Activated CD4-positive, CD25-positive, alpha-beta regulatory T cell treated with anti-CD3 and anti-CD28 coated beads, Interleukin-2, amount 50 U/mL, for 72 hours (primary cell): ENCODE results near the gene SHC2.
"Not testable (repeated sequence)": the region's sequence is repeated elsewhere in the genome, so short reads cannot be mapped to it uniquely, and the experiment has no call there.

Experiments
- DNase-seq: peaks from one replicate; pipeline ENCODE4 v3.0.0; 2021

The SHC2 gene

DNA sequence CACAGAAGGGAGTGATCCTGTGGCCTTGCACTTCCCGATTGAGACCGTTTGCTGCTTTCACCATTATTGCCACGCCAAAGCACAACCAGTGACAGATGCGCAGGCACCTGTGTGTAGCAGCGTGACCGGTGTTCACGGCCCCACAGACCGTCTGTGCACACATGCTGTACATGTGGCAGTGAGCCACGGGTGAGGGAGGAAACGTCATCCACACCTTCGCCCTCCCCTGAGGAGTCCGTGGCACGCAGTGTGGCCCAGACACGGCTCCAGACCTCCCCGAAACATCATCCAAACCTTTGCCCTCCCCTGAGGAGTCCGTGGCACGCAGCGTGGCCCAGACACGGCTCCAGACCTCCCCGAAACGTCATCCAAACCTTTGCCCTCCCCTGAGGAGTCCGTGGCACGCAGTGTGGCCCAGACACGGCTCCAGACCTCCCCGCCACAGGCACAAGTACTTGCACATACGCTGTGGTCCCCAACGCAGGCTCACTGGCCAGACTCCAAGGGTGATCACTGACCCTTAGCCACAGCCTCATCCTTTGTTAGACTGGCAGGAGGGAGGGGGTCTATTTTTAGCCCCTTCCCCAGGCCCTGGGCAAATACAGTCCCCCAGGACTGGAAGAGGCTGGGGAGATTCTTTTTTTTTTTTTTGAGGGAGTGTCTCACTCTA, 7.9 kb upstream of the SHC2 start:
- no peak for DNase-seq

DNA sequence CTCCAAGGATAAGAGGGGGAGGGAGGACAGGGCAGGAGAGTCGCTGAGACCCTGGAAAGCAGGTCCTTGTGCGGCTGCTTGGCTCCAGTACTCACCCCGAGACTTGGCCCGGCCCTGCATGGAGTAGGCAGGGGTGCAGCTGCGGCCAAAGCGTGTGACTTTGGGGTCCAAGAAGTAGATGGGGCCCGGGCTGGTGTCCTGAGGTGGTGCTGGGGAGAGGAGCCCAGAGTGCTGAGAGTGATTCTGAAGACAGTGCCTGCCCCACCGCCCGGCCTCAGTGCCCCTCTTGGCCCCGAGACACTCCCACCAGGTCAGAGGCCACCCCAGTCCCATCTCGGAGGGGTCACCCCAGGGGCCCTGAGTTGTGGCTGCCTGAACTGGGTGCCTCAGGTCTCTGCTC, 6.7 kb upstream of the SHC2 start:
- no peak for DNase-seq

- no peak for DNase-seq
Measured at GRCh38 chr19:465056-465816, 4.4 kb upstream of the SHC2 start.

- no peak for DNase-seq
Measured at GRCh38 chr19:464208-464545, 3.3 kb upstream of the SHC2 start.

DNA sequence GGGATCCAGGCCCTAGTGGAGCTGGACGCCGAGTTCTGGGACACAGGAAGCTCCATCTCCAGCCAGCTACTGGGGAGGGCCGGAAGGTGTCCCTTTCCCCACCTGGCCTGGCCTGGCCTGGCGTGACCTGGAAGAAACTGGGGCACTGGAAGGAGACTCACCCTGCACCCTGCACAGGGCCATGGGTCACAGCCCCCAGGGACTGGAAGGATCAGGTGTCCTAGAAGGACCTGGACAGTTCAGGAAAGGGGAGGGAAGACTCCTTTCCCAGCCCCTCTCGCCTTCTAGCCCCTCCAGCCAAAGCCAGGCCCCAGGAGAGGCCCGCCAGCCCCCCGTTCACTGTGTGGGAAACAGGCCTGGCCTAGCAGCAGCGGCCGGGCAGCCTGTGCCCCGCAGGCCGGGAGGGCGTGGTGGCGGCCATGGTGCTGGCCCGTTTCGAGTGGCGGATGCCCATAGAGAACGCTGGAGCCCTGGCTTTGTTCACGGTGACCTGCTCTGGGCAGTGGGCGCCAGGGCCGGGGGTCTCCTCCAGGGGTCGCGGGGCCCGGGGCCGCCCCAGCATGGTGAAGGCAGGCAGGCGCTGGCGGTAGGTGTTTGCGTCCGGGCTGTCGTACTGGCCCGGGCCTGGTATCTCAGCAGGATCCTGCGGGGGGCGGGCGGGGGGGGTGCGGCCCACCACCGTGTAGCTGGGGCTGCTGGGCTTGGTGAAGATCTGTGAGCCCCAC, 2.8 kb upstream of the SHC2 start:
- no peak for DNase-seq

DNA sequence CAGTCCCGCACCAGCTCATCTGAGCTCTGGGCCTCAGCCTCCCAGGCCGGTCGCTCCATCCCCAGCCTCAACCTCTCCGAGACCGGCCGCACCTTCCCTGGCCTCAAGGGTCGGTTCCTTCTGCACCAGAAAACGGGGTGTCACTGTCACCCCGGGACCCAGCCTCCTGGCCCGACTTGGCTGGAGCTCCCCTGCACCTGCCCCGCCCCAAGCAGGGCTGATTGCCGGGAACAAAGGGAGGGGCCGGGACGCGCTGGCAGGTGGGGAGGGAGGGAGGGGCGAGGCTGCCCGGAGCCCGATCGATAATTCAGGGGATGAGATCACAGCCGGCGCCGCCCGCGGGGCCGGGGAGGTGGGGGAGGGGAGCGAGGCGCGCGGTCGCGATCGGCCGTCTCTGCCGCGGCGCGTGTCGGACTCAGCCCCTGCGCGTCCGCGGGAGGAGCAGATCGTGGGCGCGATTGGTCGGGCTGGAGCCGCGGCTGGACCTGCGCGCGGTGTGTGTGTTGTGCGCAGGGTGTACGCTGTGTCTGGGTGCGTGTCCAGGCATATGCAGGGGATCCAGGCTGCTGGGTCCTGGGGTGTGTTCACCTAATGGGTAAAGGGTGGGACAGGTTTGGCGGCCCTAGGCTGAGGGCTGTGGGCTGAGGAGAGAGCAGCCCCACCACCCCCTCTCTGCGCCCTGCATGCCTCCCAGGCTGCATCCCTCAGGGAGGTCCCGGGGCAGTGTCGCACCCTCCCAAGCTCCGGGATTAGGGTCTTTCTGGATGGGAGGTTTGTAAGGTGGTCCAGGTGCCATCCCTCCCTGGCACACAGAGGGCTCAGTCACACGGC, 1.1 kb upstream of the SHC2 start:
- DNase-seq, result no peak

DNA sequence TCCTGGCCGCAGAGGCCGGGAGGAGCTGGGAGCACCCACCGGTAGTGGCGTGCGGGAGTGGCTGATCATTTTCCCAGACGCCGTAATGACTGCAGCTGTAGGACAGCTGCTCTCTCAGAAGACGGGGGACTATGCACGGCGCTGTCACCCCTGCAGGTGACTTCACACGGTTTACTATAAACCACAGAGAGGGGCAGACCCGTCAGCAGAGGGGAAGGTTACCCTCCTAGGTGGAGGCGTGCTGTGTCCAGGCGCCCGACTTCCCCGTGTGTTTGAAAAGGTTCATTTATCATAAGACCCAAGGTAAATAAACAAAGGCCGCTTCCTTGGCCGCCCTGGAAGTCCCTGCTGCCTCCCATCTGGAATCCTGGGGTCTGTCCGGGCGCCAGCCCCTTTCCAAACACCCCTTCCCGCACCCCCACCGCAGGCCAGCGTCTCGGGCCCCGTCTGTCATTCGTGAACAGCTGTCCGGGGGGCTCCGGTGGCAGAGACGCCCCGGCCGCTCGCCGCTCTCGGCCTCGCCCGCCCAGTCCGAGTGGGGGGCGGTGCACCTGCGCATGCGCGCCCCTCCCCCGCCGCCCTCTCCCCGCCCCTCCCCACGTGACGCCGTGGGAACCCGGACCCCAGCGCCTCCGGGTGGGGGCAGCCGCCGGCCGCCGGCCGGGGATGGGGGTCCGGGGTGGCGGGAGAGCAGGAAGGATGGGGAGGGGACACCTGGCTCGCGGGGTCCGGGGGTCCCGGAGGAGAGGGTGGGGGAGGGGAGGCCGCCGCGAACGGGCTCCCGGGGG, 915 bp downstream of the SHC2 start:
- no peak for DNase-seq

GRCh38 chr19:458091-459042, 2.5 kb downstream of the SHC2 start:
- no peak for DNase-seq

GRCh38 chr19:457636-458035, 3.2 kb downstream of the SHC2 start:
- DNase-seq, result no peak

- no peak for DNase-seq
Measured at GRCh38 chr19:456547-457110, 4.2 kb downstream of the SHC2 start.

- DNase-seq, result no peak
Measured at GRCh38 chr19:455851-456546, 4.8 kb downstream of the SHC2 start.

DNA sequence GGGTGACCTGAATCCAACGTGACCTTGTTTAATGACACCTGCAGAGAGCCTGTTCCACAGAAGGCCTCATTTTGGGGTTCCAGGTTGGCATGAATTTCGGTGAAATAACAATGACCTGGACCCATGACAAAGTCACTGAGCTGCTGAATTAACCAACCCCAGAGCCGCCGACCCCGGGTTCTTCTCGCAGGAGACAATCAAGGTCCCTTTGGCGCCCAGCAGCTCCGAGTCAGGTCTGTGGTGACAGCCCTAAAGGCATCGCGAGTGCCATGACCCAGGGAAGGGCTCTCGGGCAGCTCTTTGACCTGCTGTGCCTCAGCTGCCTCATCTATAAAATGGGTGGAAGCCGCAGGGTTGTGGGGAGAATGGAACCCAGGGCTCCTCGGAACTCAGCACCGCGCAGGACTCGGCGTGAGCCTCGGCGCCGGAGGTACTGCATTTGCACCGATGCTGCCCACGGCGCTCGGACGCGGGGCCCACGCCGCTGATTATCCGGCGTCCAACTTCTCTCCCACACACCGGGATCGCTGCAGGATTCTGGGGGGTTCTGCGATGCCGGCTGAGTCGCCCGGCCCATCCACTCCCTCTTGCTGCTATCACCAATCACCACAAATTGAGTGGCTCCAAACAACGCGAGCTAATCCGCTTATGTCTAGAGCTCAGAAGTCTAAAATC, 5.7 kb downstream of the SHC2 start:
- no peak for DNase-seq

GRCh38 chr19:453606-454005, 7.2 kb downstream of the SHC2 start:
- DNase-seq, result no peak

DNA sequence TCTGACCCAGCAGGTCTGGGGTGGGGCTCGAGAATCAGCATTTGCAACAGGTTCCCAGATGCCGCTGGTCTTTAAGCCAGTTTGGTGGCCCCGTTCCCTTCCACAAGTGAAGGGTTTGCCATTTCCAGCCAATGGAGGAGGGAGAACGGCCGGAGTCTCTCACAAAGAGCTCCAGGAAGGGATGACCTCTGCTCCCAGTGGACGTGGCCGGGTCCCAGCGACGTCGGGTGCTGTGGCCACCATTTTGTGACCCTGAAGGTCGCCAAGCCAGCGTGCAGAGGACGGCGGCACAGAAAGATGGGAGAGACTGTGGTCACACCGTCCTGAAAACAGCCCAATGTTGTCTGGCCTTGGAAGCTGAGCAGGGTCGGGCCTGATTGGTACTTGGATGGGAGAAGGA, 8.0 kb downstream of the SHC2 start:
- no peak for DNase-seq

GRCh38 chr19:450912-451481, 9.8 kb downstream of the SHC2 start:
- not testable (repeated sequence) for DNase-seq

DNA sequence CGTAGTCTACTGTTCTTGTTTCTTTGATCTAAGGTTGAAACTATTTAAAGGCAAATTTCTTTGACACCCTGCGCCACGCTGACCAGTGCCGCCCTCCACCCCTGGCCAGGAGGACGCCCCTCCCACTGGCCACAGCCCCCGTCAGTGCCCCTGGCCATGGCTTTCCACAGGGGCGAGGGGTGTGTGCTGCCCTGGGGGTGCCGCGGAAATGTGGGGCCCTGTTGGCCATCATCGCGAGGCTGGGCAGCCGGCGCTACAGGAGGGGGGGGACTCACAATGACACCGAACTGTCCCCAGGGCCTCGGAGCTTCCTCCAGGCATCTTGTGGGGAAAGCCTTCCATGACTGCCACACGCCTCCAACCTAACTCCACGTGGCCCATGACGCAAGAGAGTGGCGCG, 10.9 kb downstream of the SHC2 start:
- DNase-seq, result no peak

DNA sequence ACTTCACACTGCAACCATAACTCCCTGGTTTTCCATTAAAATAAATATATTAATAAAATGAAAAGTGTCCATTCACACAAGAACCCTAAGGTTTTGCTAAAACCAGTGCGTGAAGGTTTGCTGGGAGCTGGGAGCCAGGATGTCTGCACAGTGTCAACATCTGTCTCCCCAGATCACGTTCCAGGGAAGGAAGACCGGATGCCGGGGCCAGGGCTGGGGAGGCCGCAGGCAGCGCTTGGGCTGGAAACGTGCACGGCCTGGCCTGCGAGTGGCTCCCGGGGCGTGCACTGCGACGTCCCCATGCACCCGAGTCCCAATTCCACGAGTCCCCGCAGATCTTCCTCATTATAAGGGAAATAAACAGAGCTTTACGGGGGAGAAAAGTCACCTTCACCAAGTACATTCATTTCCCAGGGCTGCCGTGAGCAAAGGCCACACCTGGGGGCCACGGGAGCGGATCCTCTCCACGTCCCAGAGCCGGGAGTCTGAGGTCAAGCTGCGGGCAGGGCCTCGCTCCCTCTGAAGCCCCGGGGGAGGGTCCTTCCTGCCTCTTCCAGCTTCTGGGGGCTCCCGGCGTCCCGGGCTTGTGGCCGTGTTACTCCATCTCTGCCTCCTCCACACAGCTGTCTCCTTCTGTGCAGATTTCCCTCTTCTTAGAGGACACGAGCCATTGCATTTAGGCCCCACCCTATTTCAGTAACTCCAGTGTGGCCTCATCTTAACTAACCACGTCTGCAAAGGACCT, 12.8 kb downstream of the SHC2 start:
- no peak for DNase-seq

DNA sequence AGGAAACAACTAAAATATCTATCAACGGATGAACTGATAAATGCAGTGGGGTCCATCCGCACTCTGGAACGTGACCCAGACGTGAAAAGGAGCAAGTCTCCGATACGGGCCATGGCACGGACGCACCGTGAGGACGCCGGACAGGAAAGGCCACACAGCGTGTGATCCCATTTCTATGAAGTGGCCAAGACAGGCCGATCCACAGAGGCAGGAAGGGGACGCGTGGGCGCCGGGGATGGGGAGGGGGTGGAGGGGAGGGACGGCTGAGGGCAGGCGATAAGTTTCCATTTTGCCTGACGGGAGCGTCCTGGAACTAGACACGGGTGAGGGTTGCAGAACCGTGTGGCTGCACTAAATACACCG, 13.8 kb downstream of the SHC2 start:
- DNase-seq, result no peak
